GM23338 (cell line): Measurements from ENCODE around the gene MTHFR.

Experiments used
- CREB1 ChIP-seq: fragments of 250-450 bp; sonication (Bioruptor Pico); IDR thresholded peaks from 2 replicates; pipeline ENCODE4 v1.5.0; 2020; ENCODE audit warnings: low read depth, mild to moderate bottlenecking, moderate library complexity
- CTCF ChIP-seq, 2 experiments: fragments of 200-600 bp in 1 of 2; sonication (generic) in 1 of 2; conservative IDR thresholded peaks; 2 replicates each; pipeline versions ENCODE4 v1.5.1 to v1.6.1; 2016 to 2017; ENCODE audit warnings: antibody characterized with exemption in 2 of 2, low read depth in 2 of 2, mild to moderate bottlenecking in 2 of 2, moderate library complexity in 1 of 2
- ETS1 ChIP-seq: IDR thresholded peaks from 2 replicates; pipeline ENCODE4 v1.6.1; 2016; ENCODE audit warnings: antibody characterized with exemption
- EZH2 ChIP-seq: fragments of 200-600 bp; sonication (generic); IDR thresholded peaks from one replicate; pipeline ENCODE4 v1.8.0; 2017; ENCODE audit warnings: antibody characterized with exemption, mild to moderate bottlenecking, low read depth; ENCODE audit not compliant: unreplicated experiment
- EZH2phosphoT487 ChIP-seq: fragments of 200-600 bp; sonication (generic); IDR thresholded peaks from one replicate; pipeline ENCODE4 v1.8.1; 2018; ENCODE audit warnings: antibody characterized with exemption; ENCODE audit not compliant: unreplicated experiment
- JUNB ChIP-seq: IDR thresholded peaks from one replicate; pipeline ENCODE4 v1.6.1; 2016; ENCODE audit warnings: antibody characterized with exemption; ENCODE audit not compliant: unreplicated experiment
- NANOG ChIP-seq: IDR thresholded peaks from 2 replicates; pipeline ENCODE4 v1.6.1; 2016; ENCODE audit warnings: antibody characterized with exemption, borderline replicate concordance
- POLR2AphosphoS5 ChIP-seq: IDR thresholded peaks from 2 replicates; pipeline ENCODE4 v1.6.1; 2016; ENCODE audit warnings: antibody characterized with exemption, low read depth
- REST ChIP-seq: IDR thresholded peaks from one replicate; pipeline ENCODE4 v1.6.1; 2018; ENCODE audit warnings: antibody characterized with exemption; ENCODE audit not compliant: unreplicated experiment
- STAT1 ChIP-seq: IDR thresholded peaks from one replicate; pipeline ENCODE4 v1.6.1; 2016; ENCODE audit warnings: antibody characterized with exemption; ENCODE audit not compliant: unreplicated experiment
- ZNF114 ChIP-seq: fragments of 250-450 bp; sonication (Bioruptor Pico); IDR thresholded peaks from 2 replicates; pipeline ENCODE4 v1.5.0; 2020; ENCODE audit warnings: mild to moderate bottlenecking, moderate library complexity
- ZNF331 ChIP-seq: fragments of 250-450 bp; sonication (Bioruptor Pico); IDR thresholded peaks from 2 replicates; pipeline ENCODE4 v1.5.0; 2020; ENCODE audit warnings: low read depth, mild to moderate bottlenecking, moderate library complexity
- ZNF462 ChIP-seq: fragments of 250-450 bp; sonication (Bioruptor Pico); IDR thresholded peaks from 2 replicates; pipeline ENCODE4 v1.5.0; 2020; ENCODE audit warnings: mild to moderate bottlenecking, moderate library complexity

GRCh38 chr1:11741482-11741881 is 64.3 kb downstream of the MTHFR start:
- no peak for TF ChIP-seq CTCF (conservative IDR thresholded peaks at IDR 0.05; ENCODE audit: low read depth in 2 of 2)
- TF ChIP-seq EZH2 = no peak
- no peak for TF ChIP-seq CREB1 (CRISPR knock-in tag)
- TF ChIP-seq REST = no peak
- TF ChIP-seq JUNB = no peak
- no peak for TF ChIP-seq EZH2phosphoT487
- no peak for TF ChIP-seq POLR2AphosphoS5
- TF ChIP-seq ETS1 = no peak
- no peak for TF ChIP-seq ZNF331
- TF ChIP-seq NANOG = no peak
- TF ChIP-seq ZNF462 (CRISPR knock-in tag) = no peak
- no peak for TF ChIP-seq ZNF114 (CRISPR knock-in tag)
- no peak for TF ChIP-seq STAT1
